HCT116 (cell line): ENCODE measurements around the gene FAM117A. TPM values are rescaled to one million over a fixed set of nuclear protein-coding genes. Genes with fewer than 3 reads are reported as not detected.

Experiments
- ATF3 ChIP-seq: IDR thresholded peaks from 2 replicates; pipeline ENCODE4 v1.6.1; 2012
- CBX3 ChIP-seq: IDR thresholded peaks from 2 replicates; pipeline ENCODE4 v1.6.1; 2012; ENCODE audit warnings: low read depth
- CEBPB ChIP-seq: IDR thresholded peaks from 2 replicates; pipeline ENCODE4 v1.6.1; 2012; ENCODE audit warnings: low read depth
- EGR1 ChIP-seq: IDR thresholded peaks from 2 replicates; pipeline ENCODE4 v1.6.1; 2012; ENCODE audit warnings: low read depth
- ELF1 ChIP-seq: IDR thresholded peaks from 2 replicates; pipeline ENCODE4 v1.6.1; 2012; ENCODE audit warnings: low read depth, borderline replicate concordance
- FOSL1 ChIP-seq: IDR thresholded peaks from 2 replicates; pipeline ENCODE4 v1.6.1; 2012; ENCODE audit warnings: low read depth
- JUND ChIP-seq: IDR thresholded peaks from 2 replicates; pipeline ENCODE4 v1.6.1; 2012
- MAX ChIP-seq: IDR thresholded peaks from 2 replicates; pipeline ENCODE4 v1.6.1; 2012
- POLR2A ChIP-seq: IDR thresholded peaks from 2 replicates; pipeline ENCODE4 v1.7.0; 2011; ENCODE audit warnings: borderline replicate concordance; ENCODE audit not compliant: insufficient read depth, insufficient read length; ENCODE audit errors: extremely low read depth
- RAD21 ChIP-seq: IDR thresholded peaks from 2 replicates; pipeline ENCODE4 v1.6.1; 2012; ENCODE audit warnings: low read depth, mild to moderate bottlenecking
- SP1 ChIP-seq: IDR thresholded peaks from 2 replicates; pipeline ENCODE4 v1.6.1; 2012; ENCODE audit warnings: low read depth
- SRF ChIP-seq: IDR thresholded peaks from 2 replicates; pipeline ENCODE4 v1.6.1; 2012; ENCODE audit warnings: low read depth
- TCF7L2 ChIP-seq: IDR thresholded peaks from 2 replicates; pipeline ENCODE4 v1.7.0; 2011; ENCODE audit warnings: borderline replicate concordance, inconsistent platforms; ENCODE audit not compliant: insufficient read depth, insufficient read length; ENCODE audit errors: extremely low read depth
- YY1 ChIP-seq: IDR thresholded peaks from 2 replicates; pipeline ENCODE4 v1.6.1; 2011; ENCODE audit warnings: low read length, low read depth, moderate library complexity, mild to moderate bottlenecking; ENCODE audit not compliant: insufficient replicate concordance; ENCODE audit errors: extremely low read depth
- ZNF274 ChIP-seq: fragments of 200-500 bp; sonication (Bioruptor generic); IDR thresholded peaks from 2 replicates; pipeline ENCODE4 v1.6.1; 2014; ENCODE audit warnings: mild to moderate bottlenecking, low read depth, low read length, inconsistent platforms
- total RNA-seq: library from RNA; stranded (reverse); gene quantifications from one replicate; pipeline ENCODE4 v1.2.1, GENCODE V29; 2021; ENCODE audit not compliant: unreplicated experiment
- TF ChIP-seq, protein P1 (sequence below), 3 experiments: fragments of 200-600 bp in 1 of 3; sonication (generic) in 1 of 3; IDR thresholded peaks in 2 of 3; conservative IDR thresholded peaks in 1 of 3; 2 replicates each; pipeline ENCODE4 v1.5.1; 2012 to 2017; ENCODE audit warnings: low read depth in 2 of 3, low read length in 2 of 3, antibody characterized with exemption in 1 of 3, borderline replicate concordance in 1 of 3, control low read depth in 1 of 3, mild to moderate bottlenecking in 1 of 3, mixed read lengths in 1 of 3, mixed run types in 1 of 3, moderate library complexity in 1 of 3; ENCODE audit not compliant: insufficient read depth in 1 of 3

The FAM117A gene
- total RNA-seq, 1 experiment from 2014 or later: 12.8 TPM

DNA sequence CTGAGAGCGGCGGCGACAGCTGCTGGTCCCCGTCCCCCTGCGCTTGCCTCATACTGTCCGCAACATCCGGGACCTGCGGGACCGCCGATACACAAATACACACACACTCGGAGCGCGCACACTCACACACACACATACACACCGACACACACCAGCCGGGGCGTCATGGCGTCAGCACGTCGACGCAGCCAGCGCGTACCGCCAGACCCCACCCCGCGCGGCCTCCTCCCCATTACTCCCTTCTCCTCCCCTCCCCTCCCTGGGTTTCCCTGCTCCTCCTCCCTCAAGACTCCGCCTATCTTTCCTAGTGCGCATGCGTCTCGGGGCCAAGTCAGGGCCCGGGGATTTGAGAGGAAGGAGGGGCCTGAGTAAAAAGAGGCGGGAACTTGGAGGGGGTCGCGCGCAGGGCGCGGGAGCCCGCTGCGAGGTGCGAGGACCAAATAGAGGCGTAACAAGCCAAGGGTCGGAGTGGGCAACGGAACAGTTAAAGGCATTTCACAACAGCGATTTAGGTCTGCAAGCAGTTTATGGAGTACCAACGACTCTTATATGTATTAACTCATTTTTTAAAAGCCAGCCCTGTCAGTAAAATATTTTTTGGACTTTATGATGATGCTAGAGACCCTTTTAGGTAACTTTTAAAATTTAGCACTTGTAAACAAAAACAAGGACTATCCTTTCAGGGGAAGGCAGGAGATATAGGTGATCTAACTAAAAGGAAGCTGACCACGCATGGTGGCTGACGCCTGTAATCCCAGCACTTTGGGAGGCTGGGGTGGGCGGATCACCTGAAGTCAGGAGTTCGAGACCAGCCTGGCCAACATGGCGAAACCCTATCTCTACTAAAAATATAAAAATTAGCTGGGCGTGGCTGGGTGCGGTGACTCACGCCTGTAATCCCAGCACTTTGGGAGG, 85.7 kb downstream of the FAM117A start, which contains the start of gene SPOP (continued):
- TF ChIP-seq, protein P1, sequence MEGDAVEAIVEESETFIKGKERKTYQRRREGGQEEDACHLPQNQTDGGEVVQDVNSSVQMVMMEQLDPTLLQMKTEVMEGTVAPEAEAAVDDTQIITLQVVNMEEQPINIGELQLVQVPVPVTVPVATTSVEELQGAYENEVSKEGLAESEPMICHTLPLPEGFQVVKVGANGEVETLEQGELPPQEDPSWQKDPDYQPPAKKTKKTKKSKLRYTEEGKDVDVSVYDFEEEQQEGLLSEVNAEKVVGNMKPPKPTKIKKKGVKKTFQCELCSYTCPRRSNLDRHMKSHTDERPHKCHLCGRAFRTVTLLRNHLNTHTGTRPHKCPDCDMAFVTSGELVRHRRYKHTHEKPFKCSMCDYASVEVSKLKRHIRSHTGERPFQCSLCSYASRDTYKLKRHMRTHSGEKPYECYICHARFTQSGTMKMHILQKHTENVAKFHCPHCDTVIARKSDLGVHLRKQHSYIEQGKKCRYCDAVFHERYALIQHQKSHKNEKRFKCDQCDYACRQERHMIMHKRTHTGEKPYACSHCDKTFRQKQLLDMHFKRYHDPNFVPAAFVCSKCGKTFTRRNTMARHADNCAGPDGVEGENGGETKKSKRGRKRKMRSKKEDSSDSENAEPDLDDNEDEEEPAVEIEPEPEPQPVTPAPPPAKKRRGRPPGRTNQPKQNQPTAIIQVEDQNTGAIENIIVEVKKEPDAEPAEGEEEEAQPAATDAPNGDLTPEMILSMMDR (IDR thresholded peaks at IDR 0.05 in 2 of 3, conservative IDR thresholded peaks at IDR 0.05 in 1 of 3; ENCODE audit: borderline replicate concordance in 1 of 3, insufficient read depth in 1 of 3, low read depth in 2 of 3, low read length in 2 of 3): no peak
- peak; percentile 100 for TF ChIP-seq MAX
- no peak for TF ChIP-seq ATF3
- TF ChIP-seq SP1: peak; percentile 56
- TF ChIP-seq FOSL1: no peak
- no peak for TF ChIP-seq POLR2A
- TF ChIP-seq RAD21: no peak
- TF ChIP-seq CBX3: peak; percentile 99
- TF ChIP-seq TCF7L2: peak; percentile 79
- no peak for TF ChIP-seq SRF
- no peak for TF ChIP-seq ZNF274
- TF ChIP-seq ELF1: no peak
- no peak for TF ChIP-seq JUND
- TF ChIP-seq CEBPB: no peak
- peak; percentile 81 for TF ChIP-seq YY1
- TF ChIP-seq EGR1: no peak
- TF ChIP-seq, all 23 proteins: peak for 6
